ENCODE results near the gene SERGEF. TPM values are rescaled to one million over a fixed set of nuclear protein-coding genes. Genes with fewer than 3 reads are reported as not detected.

Gene SERGEF
- total RNA-seq, 1 experiment from 2014 or later, result 26.1 TPM

DNA sequence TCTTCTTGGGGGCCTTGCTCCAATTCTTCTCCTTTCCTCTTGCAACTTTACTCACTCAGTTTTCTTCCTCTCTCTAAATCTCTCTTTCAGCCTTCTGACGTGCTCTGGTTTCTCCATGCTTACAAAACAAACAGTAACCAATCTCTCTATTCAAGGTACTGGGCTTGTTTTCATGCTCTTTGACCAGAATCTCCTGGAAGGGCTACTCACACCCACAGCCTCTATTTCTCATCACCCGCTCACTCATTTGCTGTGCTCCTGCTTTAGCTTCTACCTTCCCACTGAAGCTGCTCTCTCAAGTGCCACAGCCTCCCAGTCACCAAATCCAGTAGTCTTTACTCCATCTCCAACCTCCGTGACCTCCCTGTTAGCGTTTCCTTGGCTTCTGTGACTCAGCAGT is 60.4 kb downstream of the SERGEF start:
- no peak for DNase-seq (ENCODE audit: low spot score)

DNA sequence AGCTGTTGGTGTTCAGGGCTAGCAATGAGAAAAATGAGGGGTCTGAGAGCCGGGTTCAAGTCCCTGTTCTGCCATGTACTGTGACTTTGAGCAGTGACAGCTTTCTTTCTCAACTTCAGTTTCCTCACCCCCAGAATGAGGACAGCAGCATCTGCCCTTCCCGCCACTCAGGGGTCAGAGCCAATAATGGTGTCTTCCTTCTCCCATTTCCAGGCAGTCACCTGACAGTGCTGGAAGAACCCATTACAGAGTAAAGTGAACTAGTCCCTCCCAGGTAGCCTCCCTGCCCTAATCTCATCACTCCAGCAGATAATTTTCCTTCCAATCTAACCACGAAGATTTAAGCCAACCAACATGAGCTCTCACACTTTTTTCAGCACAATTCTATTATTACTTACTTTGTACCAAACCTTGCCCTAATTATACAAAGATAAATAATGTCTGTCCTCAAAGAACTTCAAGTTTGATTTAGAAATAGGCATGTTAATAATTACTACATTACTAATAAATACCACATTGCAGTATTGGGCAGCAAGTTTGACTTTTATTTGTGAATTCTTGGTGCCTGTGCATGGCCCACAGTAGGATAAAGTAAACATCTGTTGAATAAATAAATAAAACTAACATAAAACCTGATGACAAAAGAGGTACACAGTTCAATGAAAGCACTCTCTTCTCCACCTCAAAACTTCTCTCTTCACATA is 61.0 kb downstream of the SERGEF start:
- no peak for DNase-seq (ENCODE audit: low spot score)

DNA sequence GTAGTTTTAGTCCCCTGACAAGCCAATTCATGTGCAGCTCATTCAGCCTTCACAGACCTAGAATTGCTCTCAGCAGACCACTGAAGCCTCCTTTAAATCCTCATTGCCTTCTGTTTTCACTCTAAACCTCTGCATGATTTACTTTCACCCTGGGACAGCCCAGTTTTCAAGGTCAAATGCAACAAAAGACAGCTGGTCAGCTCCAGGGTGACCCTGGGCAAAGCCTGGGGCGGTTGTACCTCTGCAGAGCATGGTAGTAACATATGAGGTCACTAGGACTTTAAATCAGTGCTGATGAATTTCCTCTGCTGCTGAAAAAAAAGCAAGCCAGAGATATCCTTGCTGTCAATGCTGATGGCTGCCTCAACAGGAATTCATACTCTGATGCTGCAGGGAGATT is 62.2 kb downstream of the SERGEF start:
- DNase-seq (ENCODE audit: low spot score), result no peak

DNA sequence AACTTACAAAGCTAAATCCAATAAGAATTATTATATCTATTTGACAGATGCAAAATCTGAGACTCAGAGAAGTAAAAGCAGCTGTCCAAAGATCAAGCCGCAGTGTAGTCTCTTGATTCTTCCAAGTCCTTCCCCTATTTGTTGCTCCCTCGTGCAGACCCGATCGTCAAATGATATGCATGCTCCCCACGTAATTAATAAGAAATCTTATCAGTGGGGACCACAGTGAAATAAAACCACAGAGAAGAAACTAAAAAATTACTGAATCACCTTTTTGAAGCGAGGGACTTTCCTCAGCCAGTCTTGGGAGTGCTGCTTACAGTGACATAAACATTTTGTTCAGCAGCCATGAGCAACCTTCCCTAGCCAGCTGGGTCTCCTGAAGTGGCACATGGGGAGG is 64.6 kb downstream of the SERGEF start:
- DNase-seq (ENCODE audit: low spot score), result no peak

DNA sequence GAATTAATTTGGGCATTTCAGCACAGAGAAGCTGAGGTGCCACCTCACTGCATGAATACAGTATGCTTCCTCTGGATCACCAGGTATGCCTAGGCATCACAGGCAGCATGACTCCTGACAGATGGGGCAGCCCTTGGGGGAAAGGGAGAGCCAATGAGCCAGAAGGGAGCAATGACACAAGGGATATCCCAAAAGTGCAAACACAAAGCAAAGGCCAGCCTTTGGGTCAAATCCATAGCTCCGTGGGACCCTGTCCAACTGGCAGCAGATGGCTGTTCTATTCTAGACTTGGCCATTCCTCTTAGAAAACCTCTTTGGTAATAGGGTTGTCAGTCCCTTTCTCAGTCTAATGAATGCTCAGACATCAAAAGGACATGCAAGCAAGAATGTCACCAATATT is 73.3 kb downstream of the SERGEF start:
- no peak for DNase-seq (ENCODE audit: low spot score)

DNA sequence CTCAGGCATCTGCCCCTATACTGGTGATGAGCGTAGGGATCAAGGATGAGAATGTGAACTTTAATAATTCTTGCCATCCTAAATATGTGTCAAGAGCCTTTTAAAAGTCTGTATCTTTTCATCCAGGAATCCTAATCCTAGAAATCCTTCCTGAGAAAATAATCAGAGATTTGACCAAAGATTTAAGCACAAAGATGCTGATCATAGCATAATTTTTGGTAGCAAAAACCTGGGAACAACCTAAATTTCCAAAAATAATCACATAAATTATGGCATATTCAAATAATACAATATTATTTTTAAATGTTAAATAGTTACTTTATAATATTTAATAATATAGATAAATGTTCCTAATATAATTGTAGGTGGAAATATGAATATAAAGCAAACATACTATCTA is 76.1 kb downstream of the SERGEF start:
- DNase-seq (ENCODE audit: low spot score), result no peak

DNA sequence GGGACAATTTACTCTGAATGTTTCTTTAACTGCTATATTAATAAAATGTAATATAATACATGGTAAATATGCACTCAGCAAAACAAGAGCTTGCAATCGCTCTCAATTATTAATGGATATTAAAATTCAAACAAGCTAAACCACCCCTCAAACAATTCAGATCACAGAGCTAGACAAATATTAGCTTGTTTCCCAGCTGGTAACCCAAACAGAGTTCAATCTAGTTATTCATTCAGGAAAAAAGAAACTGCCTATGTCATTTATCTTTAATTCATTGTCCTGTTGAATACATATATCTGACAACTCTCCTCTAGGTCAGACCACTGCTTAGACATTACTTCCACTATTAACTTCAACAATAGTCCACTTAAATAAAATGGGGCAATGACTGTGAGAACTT is 78.7 kb downstream of the SERGEF start:
- no peak for DNase-seq (ENCODE audit: low spot score)

DNA sequence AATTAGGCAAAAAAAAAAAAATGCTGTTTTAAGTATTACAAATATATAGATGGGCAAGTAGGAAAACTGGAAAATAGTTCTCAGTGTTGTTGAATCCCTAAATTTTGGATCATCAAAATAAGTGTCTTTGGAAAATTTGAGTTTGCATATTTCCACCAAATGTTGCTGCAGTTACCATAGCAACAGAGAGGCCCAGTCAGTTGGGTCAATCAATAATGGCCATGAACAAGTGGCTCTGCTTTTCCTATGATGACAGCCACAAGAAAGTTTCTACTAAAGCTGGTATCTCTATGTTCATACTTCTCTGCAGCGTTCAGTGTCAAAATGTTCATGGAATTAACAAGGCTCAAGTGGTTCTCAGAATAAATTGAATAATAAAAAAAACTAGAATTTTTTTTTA is 79.1 kb downstream of the SERGEF start:
- DNase-seq (ENCODE audit: low spot score), result no peak

DNA sequence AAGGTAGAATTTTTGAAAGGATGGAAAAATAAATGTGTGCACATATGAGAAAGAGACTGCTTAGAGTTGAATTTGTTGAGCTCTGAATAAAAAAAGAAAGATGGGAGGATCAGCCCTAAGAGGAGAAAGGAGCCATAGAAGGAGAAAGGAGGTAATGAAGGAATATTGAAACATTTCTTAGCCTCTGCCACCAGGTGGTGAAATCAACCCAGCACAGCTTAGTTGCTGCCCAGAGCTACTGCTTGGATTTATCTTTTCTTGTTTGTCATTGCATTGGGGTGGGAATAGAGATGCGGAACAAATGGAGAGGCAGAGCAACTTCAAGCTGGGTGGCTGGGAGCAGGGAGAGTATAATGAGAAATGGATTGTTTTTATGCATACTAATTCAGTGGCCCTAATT is 80.4 kb downstream of the SERGEF start:
- no peak for DNase-seq (ENCODE audit: low spot score)

DNA sequence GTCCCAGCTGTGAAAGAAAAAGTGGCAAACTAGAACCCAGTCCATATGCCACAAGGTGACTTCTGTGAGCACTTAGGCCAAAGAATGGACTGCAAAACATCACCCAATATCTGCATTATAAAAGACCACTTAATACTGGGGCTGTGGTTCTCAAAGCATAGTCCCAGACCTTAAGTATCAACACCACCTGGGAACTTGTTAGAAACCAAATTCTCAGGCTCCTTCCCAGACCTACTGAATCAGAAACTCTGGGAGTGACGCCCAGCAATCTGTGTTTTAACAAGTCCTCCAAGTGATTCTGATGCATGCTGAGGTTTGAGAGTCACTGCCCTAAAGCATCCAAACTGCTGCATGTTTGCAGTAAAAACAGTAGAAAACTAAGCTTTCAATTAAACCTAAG is 81.3 kb downstream of the SERGEF start:
- no peak for DNase-seq (ENCODE audit: low spot score)

DNA sequence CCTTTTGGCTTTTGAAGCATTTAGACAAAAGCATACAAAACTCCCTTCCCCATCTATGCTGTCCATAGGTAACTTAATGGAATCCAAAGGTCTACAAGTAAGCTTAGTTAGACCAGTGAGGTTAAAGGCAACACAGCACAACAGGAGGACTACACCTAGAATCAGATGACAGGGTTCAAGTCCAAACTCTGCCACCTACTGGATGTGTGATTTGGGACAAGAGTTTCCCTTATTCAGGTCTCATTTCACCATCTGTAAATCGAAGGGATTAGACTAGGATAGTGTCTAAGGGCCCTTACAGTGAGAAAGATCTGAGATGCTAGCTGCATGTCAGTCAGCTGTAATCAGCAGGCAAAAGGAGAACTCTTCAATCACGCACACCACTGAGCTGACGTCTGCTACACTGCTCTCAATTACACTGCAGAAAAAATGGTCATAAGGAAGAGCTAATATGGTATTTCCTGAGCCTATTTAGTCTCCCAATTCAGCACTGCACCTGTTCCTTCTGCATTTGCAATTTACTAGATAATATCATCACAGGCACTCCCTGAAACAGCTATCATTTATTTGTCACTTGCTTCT is 82.2 kb downstream of the SERGEF start:
- no peak for DNase-seq (ENCODE audit: low spot score)

DNA sequence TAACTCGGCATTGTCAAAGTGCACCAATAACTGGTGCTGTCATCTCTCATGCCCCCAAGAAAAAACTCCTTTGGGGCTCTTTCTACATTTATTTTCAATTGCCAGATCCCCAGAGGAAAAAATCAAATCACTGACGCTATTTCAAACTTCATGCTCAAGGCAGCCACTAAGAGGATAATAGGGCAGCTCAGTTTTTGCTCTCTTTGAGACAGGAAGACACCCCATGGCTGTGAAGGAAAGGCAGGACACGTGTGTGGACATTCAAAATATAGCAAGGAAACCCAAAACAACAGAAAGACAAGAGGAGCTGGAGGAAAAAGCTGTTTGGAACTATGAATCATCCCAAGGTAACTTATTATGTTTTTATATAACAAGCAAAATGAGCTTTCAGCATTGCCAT is 83.7 kb downstream of the SERGEF start:
- DNase-seq (ENCODE audit: low spot score), result no peak

DNA sequence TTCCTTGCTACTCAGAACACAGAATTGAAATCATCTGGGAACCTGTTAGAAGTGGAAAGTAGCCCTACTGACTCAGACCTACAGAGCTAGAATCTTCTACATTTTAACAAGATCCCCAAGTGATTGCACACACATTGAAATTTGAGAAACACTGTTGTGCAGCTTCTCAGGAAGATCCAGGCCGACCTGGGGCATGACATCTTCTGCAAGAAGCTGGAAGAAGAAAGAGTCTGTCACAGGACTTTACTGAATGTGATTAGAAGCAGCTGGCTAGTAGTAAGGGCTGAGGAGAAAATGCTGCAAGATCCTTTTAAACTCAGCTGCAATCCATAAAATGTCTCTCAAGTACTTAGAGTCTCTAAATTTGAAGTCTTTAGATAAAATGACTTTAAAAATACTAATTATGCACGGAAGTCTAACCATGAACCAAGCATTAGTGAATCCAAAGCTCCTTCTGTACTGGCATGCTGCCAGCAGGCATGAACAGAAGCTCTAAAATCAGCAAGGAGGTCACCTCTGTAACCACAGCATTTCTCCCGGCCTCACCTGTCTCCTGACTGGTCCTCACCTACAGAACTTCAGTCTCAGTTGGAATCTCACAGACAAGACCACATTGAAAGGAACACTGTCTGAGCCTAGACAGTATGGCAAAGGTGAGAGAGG is 85.0 kb downstream of the SERGEF start:
- no peak for DNase-seq (ENCODE audit: low spot score)

DNA sequence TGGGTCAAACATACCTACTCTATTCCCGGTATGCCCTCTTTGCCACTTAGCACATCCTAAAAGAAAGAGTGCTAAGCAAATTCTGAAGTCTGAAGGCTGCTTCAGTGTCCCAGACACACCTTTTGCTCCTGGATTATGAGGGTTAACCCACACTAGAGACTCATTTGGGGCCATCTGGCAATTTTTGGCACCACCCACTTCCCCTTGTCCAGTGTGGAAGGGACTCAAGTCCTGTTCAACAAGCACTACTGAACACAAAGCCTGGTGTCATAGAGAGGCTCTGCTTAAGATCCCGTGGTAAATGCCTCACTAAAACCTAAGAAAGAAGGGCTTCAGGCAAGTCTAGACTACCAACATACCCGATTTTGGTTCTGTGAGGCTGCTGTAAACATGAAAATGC is 85.8 kb downstream of the SERGEF start:
- no peak for DNase-seq (ENCODE audit: low spot score)

DNA sequence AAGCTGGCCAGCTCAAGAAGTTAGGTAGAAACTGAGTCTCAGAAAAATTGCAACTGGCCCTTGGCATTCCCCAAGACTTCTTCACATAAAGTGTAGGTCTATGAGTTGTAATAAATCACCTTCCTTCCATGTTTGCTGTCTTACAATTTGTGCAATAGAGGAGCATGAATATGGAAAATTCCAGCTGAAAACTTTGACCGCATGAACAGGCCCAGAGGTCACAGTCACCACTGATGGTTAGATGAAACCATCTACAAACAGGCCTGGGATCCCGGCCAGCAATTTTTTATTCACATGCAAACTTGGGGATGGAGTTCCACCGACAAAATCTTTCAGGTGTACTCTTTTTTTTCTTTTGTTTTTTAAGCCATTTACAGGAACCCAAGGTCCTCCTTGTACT is 88.1 kb downstream of the SERGEF start:
- DNase-seq (ENCODE audit: low spot score), result no peak

DNA sequence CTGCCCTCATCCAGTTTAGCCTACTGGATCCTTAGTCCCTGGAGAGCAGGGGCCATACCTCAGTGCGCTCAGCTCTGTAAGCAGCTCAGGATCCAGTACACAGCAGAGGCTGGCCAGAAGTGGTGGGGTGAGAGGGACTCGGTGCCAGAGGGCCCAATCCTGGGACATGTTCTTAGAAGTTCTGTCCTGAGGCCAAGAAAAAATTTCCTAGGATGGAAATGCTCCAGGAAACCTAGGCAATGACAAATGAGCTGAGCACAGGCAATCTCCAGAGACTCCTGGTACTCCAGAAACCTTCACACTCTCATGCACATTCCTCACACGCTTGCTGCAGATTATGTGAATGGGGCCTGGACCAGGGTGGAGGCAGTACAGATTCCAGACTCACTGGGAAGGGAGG is 89.6 kb downstream of the SERGEF start:
- DNase-seq (ENCODE audit: low spot score), result no peak

DNA sequence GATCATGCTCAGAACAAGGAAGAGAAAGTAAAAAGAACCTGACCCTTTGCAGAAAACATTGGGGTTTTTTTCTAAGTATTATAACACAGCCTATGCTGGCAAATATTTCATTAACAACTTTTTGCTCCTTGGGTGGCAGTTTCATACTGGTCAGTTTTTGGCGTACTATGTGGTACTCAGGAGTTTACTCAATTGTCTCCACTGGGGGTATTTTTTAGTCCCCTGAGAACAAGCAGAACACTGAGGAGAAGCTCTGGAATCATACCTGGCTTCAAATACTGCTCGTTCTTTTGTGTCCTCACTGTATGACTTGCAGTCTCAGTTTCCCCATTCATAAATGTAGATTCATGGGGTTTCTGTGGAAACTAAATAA is 90.4 kb downstream of the SERGEF start:
- DNase-seq (ENCODE audit: low spot score), result no peak

DNA sequence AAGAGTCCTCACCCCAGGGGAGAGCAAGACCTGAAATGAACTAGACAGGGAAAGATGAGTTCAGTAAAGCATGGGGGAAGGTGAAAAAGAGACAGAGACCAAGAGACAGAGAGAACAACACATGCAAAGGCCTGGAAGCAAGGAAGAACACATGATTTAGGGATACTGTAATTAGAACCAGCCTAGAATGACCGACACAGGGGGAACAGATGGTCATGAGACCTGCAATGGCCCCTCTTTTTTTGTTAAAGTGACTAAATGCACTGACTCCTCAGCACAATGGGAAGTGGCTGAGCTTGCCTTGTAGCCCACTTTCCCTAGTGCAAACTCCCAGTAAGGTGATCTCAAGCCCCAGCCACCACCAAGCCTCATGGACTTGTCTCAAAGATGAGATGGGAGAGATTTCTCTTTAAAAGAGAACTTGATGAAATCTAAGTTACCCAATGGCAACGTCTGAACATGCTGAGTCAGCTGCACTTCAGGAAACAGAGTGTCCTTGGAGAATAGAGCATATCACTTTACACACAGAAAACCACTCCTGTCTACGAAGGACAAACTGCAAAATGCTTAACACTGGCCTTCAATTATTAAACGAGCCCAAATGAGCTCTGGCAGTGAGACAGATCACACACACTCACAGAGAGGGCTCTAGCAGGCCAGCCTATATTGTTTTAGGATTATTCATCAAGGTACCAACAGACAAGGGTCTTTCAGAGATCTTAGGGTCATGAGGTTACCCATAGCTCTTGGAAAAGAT is 91.0 kb downstream of the SERGEF start:
- no peak for DNase-seq (ENCODE audit: low spot score)

DNA sequence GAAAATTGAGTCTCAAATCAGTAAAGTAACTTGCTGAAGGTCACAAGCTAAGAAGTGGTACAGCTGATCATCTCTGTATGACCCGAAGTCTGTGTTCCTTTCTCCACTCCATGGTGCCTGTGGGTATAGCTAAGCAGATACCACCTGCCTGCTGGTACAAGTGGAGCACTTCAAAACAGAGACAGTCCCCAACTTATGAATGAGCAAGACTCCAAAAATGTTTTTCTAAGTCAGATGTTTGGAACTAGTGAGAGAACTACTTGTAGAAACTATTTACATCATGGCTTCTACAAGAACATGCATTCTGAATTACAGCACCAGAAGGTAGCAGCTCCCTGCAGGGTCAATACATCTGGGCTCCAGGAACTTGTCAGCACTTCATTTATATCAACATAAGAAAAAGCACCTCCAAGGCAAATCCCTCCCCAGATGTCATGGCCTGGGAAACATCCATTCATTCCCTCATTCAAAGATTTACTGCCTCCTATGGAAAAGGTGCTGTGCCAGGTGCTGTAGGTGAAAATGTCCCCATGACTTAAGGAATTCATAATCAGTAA is 94.7 kb downstream of the SERGEF start:
- no peak for DNase-seq (ENCODE audit: low spot score)

DNA sequence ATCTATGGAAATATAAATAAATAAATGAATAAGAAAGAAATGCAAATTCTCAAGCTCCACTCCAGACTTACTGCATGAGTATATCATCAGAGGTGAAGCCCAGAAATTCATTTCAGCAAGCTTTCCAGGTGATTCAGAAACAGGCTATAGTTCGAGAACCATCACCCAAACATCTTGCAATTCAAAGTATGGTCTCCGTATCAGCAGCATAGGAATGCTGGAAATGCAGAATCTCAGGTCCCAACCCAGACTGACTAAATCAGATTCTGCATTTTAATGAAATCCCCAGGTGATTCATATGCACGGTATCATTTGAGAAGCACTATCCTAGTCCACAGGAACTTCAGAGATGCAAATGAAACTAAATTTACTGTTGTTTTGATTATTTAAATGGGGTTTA is 95.3 kb downstream of the SERGEF start:
- no peak for DNase-seq (ENCODE audit: low spot score)

DNA sequence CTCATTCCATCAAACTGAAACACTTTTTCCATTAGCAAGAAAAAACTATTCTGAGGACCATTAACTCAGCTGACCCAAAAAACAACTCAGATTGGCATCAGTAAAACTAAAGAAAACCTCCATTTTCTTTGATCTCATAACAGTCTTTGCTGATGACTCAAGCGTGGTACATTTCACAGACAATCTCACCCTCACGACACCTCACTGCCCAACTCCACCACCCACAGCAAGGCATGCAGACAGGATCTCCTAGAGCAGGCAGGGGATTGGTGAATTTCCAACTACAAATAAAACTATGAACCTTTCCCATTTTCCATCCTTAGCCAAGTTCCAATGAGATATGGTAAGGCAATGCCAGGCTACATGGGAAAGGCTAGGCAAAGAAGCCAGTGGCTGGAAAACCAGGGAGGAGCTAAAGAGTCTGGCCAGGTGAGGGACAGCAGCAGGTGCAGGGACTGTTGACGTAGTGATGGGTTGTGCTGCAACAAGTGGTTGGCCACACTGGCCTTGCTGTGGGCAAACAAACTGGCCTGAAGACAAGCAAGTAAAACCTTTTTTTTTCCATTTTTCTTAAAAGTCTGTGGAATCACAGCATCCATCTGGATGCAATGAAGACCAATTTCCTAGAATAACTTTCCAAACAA is 97.2 kb downstream of the SERGEF start:
- peak; percentile 4 for DNase-seq (ENCODE audit: low spot score)

DNA sequence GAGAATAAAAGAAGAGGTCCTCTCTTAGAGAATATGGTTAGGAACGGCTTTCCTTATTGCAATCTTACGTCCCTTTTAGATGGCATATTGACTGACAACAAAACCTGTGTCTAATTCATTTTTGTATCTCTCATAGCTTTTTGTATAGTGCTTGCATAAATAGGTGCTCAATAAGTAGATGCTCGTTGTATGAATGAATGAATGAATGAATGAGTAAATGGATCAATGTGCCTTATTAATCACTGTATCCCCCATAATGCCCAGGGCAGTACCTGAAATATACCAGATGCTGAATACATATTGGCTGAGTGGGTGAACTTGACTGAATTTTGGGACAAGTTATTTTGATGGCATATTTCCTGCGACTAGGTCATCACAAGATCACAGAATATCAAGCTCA is 97.9 kb downstream of the SERGEF start:
- no peak for DNase-seq (ENCODE audit: low spot score)

All from A172 (cell line).